B cell (primary cell): ENCODE measurements around the gene PEX19.

Source experiments
- CTCF ChIP-seq: fragments of 200-600 bp; IDR thresholded peaks from one replicate; pipeline ENCODE4 v1.8.0; 2022; ENCODE audit warnings: antibody characterized with exemption, mild to moderate bottlenecking
- EZH2 ChIP-seq: IDR thresholded peaks from 2 replicates; pipeline ENCODE4 v1.6.1; 2012; ENCODE audit warnings: borderline replicate concordance, low read depth, mild to moderate bottlenecking, moderate library complexity, low read length; ENCODE audit not compliant: insufficient read depth, poor library complexity, severe bottlenecking

DNA sequence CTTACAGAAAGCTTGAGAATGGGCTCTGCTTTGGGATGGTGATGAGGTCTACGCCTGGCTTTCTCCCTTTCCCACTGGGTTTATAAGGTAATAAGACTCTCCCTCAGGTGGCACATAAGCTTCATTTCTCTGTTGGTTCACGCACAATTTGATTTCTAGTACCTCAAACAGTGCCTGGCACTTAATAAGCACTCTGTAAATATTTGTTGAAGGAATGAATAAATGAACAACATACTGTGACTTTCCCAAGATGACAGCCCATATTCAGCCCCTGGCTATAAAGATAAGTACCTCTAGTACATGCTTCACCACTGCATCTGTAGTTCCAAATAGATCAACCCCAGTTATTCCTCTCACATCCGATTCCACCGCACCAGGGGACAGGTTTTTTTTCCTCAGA is 40.3 kb upstream of the PEX19 start:
- TF ChIP-seq CTCF (no peak), EZH2 (no peak)
